ENCODE data around the gene ZNF775.

- TF ChIP-seq, protein P1, sequence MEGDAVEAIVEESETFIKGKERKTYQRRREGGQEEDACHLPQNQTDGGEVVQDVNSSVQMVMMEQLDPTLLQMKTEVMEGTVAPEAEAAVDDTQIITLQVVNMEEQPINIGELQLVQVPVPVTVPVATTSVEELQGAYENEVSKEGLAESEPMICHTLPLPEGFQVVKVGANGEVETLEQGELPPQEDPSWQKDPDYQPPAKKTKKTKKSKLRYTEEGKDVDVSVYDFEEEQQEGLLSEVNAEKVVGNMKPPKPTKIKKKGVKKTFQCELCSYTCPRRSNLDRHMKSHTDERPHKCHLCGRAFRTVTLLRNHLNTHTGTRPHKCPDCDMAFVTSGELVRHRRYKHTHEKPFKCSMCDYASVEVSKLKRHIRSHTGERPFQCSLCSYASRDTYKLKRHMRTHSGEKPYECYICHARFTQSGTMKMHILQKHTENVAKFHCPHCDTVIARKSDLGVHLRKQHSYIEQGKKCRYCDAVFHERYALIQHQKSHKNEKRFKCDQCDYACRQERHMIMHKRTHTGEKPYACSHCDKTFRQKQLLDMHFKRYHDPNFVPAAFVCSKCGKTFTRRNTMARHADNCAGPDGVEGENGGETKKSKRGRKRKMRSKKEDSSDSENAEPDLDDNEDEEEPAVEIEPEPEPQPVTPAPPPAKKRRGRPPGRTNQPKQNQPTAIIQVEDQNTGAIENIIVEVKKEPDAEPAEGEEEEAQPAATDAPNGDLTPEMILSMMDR (IDR thresholded peaks at IDR 0.05; ENCODE audit: borderline replicate concordance, extremely low read depth, low read length, poor library complexity, severe bottlenecking), result no peak
- no peak for TF ChIP-seq EZH2 (IDR thresholded peaks at IDR 0.05; ENCODE audit: borderline replicate concordance, low read depth, low read length, severe bottlenecking)
Observed at GRCh38 chr7:150430465-150431085, 51.4 kb downstream of the ZNF775 start.

Measured in DND-41 (cell line).